GM18519 (cell line): ENCODE measurements around the gene SQOR.
A peak's percentile ranks its signal among the peaks of the same experiment; 100 is the strongest.
"Not testable (repeated sequence)": the region's sequence is repeated elsewhere in the genome, so short reads cannot be mapped to it uniquely, and the experiment has no call there.

Source experiments
- ATAC-seq: cut with Tn5 transposase; IDR thresholded peaks from one replicate; pipeline ENCODE4 v1.9.1; 2021; ENCODE audit warnings: mild to moderate bottlenecking, moderate library complexity; ENCODE audit not compliant: unreplicated experiment, low FRiP score

SQOR gene

DNA sequence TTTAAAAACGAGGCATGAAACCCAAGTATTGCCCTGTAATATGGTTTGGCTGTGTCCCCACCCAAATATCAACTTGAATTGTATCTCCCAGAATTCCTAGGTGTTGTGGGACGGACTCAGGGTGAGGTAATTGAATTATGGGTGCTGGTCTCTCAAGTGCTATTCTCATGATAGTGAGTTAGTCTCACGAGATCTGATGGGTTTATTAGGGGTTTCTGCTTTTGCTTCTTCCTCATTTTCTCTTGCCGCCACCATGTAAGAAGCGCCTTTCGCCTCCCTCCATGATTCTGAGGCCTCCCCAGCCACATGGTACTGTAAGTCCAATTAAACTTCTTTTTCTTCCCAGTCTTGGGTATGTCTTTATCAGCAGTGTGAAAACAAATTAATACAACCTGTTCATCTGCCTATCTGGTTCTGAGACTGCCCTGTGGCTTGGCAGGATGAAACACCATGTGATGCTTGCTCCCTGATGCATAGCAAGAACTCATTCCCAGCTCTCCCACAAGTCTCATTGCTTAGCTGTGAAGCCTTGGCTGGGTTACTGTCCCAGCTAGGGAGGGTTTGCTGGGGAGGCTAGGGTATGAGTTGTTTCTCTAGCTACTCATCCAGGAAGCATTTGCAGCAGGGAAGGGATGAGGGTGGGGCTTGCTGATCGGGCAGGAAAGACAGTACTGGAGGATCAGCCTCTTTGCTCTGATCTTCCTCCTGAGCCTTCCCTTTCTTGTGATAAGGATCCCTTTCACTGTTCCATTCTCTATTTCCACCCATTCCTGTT is 3.7 kb upstream of the SQOR start:
- no peak for ATAC-seq

DNA sequence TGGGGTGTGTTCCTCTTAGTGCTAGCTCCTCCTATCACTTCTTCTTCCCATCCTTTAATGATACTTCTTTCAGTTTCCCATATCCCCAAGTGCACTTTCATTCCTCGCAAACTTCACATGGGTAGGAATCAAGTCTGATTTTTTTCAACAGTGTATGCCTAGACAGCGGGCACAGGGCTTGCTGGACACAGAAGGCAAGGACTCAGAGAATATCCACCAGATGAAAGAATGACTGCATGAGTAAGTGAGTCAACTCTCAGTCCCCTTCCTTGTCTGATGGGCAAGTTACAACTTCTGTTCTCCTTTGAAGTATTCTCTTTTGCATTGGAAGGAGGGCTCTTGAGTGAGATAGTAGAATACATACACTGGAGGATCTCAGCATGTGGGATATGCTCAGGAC is 3.1 kb upstream of the SQOR start:
- no peak for ATAC-seq

DNA sequence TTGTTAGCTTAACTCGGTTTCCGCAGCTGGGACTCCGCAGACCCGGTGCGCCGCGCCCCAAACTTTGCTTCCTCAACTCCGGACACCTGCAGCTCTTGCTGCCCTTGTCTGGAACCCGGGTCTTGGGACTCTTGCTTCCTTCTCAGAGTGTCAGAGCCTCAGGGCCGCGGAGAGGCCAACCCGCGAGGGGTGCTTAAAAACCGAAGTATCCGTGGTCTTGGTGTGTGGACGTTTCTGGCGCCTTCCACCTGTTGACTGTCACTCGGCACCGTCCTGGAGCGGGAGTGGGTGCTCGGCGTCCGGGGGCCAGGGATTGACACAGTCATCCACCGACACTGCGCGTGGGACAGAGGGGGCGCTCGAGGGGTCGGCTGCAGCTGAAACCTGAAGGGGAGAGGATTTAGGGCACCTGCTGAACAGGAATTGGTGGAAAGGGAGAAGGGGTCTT is 386 bp downstream of the SQOR start:
- ATAC-seq = peak; percentile 20

DNA sequence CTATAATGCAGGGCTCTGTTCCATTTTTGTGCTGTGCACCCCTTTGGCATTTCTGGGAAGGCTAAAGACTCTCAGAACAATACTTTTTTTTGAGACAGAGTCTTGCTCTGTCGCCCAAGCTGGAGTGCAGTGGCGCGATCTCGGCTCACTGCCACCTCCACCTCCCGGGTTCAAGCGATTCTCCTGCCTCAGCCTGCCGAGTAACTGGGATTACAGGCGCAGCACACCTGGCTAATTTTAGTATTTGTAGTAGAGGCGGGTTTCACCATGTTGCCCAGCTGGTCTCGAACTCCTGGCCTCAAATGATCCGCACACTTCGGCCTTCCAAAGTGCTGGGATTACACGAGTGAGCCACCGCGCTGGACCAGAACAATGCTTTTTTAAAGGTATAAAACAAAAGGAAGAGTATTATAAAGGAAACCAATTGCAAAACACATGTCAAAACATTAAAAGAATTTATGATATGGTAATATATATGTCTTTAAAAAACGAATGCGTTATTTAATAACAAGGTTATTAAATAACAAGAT is 999 bp downstream of the SQOR start:
- no peak for ATAC-seq

DNA sequence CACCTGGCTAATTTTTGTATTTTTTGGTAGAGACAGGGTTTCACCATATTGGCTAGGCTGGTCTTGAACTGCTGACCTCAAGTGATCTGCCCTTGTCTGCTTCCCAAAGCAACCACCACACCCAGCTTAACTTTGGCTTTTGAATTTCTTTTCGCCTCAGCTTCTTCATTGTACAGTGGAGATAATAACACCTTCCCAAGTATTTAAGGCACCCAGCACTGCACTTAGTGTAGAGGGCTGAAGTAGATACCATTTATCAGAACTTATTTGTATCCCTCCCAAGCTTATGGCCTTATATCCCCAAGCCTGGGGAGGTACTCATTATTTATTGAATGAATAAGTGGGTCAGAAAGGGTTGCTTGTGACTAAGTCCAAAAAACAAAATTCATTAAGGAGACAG is 2.3 kb downstream of the SQOR start:
- no peak for ATAC-seq

DNA sequence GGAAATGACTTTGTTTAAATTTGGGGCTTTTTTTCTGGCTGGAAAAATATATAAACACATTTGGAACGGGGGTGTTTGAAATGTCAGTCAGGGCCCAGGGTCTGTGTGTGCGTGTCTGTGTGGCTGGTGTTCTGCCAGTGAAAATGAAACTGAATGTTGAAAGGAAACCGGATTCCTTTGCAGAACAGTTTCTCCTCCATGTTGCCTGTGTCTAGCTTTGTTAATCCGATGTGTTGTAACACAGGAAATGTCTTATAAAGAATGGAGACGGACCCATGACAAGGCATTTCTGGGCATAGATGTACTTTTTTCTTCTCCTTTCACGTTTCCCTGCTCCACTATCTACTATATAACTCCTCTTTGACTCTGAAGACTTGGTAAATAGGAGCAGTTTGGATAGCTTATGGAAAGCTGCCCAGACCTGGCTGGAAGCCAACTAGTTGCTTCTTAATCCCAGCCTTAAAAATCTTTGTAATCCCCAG is 2.8 kb downstream of the SQOR start:
- peak; percentile 50 for ATAC-seq

DNA sequence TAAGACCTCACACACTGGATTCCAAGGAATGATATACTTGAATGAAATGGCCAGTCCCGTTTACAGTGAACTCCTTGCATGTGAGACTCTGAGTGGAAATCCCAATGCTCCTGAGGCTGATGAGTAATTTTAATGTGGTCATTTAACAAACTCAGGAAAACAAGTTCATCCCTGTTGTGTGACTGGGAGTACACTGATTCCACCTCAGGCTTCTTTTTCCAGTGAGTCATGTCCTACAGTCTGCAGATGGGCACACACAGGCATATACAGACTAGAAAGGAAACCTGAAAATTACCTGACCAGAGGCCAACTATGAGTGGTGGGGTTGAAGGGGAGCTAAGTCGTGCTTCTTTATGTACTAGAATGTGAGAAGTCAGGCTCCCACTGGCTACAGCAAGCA is 5.8 kb downstream of the SQOR start:
- ATAC-seq = no peak

DNA sequence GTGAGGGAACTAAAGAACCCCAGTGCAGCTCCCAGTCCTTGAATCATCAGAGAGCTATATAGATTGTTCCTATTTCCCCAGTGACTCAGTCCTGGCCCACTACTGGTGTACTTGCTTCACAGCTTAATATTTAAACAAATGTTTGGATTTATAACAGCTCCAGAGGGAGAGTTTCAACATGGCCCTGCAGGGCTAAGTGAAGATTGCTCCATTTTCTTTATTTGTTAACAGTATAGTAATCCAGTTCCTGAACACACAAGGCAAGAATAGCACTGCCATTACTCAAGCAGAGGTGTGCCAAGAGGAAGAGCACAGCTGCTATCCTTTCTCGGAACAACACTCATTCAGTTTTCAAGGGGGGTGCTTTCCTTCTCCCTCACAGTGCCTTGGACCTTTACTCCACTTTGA is 6.5 kb downstream of the SQOR start:
- ATAC-seq = no peak

DNA sequence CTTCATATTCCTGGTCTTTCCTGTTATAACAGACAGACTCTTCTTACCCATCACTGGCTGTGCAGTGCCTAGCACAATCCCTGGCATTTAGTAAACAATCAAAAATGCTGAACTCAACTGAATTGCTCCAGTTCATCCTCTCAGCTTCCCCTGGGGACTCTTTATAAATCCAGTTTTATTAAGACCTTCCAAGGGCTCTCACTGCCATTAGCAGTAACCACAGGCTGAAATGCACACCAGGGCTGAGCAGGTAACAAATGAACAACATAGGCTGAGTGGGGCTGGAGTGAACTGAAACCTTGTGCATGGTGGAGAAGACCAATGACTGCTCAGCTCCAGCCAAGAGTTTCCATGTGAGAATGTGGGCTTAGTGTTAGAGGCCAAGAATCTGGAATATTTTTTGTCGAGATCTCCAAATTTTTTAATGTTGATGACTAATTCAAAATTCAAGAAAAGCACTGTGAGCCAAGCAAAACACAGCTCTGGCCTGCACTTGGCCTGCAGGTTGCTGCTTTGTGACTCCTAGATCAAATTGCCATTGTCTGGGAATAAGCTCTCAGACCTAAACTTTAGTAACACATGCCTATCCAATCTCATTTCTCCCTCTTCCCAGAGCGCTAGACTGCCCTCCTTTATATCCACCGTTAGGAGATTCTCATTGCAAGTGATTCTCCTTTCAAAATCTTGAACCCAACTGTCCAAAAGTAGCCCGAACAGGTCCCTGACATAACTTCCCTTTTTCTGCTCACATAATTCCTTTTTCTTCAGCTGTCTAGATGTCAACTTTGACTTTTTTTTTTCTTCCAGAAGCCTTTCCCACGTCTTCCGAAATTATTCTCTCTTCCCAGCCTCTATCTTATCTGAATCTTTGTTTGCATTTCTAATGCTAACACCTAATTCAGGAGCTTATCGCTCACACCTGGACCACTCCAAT is 7.4 kb downstream of the SQOR start:
- ATAC-seq = no peak

DNA sequence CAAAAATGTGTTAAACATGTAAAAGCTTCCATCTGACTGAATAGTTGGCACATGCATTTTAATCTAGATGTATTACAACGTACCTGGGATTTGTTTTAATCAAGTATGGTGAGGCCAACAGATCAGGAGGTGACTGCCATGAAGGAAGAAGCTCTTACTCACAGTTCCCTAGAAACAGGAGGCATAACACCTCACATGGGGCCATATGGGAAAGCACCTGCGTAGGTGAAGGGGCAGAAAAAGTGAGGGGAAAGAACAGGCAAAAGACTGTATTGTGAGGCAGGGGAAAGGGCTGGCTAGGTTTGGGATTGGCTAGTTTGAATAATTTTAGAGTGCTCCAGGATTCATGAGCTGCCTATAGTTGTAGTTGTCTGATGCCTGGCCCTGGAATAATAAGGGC is 9.6 kb downstream of the SQOR start:
- ATAC-seq = no peak

DNA sequence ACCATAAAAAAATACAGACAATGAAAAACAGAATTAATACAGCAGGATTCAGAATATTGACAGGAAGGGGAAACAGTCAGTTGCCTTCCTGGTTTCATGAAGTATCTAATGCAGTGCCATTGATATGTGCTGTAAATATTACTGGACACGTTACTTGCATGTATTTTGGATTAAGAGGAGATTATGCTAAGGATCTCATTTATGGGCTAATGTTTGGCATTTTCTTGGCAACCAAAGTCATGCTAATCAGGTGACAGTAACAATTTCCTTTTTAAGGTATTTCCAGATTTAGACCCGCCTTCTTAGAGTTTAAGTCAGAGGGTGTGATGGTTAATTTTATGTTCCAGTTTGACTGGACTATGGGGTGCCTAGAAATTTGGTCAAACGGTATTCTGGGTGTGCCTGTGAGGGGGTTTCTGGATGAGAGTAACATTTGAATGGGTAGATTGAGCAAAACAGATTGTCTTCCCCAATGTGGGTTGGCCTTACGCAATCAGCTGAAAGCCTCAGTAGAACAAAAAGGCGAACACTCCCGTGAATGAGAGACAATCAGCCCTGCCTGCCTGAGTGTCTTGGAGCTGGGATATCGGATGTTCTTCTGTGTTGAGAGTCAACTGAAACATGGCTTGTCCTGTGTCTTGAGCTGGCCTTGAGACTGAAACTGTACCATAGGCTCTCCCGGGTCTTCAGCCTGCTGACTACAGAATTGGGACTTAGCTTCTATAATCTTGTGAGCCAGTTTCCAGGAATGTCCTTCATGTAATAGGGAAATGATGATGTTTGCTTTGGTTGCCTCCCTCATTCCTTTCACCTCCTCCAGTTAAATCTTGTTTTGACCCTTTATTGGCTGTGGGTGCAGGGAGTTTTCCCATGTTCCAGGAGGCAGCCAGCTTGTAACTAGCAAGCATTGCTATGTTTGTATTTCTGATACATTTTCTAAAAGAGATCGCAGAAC is 10.5 kb downstream of the SQOR start:
- ATAC-seq = no peak

DNA sequence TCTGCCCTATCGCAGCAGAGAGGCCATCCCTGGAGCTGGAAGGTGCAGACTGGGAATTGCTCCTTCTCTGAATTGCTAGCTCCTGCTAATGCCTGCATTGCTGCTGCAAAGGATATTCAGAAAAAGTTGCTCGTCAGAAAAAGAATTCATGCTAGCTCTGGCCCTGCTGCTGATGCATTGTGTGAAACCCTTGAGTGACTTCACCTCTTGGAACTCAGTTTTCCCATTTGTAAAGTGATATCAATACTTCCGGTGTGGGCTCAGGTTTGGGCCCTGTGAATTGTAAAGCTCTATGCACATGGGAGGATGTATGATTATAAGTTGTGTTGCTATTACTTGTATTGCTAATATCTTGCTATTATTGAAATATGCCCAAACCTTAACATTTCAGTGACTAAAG is 11.4 kb downstream of the SQOR start:
- ATAC-seq = no peak

DNA sequence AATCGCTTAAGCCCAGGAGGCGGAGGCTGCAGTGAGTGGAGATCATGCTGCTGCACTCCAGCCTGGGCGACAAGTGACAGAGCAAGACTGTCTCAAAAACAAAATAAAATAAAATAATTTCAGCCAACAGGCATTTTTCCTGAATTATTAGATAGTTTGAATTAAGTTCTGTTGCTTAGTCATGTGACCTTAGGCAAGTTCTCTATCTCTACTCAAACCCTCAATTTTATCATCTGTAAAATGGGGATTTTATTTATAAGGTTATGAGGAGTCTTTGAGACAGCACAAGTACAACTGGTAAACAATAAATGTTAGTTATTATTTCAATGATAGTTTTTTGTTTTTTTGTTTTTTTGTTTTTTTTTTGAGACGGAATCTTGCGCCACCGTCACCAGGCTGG is 13.0 kb downstream of the SQOR start:
- ATAC-seq = no peak

DNA sequence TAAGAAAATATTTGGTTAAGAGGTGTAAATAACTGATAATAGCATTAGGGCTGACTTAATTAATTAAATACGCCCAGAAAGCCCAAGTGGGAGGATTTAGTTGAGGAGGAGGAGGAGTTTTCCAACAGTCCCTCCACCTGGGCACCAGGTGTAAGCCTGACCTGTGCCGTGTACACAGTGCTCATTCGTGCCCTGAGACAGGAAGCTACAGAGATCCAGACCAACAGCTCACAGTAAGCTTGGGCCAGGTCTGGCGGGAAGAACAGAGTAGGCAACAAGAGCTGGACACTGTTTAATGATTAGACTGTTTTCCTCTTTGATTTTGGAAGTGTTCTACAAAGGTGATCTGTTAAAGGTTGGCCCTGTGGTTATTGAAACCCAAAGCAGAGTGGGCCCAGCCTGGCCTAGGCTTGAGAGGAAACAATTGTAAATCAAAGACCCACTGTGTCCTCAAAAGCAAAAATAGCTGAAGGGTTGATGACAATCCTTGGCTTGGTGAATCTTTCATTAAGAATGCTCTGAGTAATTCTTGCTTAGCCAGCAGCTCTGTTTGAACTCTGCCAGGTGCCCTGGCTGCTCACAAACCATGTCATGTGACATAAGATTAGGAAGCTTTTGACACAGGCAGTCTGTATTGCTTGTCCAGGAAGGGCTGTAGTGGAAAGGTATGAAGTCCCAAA is 13.8 kb downstream of the SQOR start:
- ATAC-seq = no peak

DNA sequence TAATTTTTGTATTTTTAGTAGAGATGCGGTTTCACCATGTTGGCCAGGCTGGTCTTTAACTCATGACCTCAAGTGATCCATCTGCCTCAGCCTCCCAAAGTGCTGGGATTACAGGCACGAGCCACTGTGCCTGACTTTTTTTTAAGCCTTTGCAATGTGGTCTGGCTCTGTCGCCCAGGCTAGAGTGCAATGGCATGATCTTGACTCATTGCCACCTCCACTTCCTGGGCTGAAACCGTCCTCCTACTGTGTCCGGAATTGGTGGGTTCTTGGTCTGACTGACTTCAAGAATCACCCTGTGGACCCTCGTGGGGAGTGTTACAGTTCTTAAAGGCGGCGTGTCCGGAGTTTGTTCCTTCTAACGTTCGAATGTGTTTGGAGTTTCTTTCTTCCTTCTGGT is 15.2 kb downstream of the SQOR start:
- ATAC-seq = not testable (repeated sequence)

DNA sequence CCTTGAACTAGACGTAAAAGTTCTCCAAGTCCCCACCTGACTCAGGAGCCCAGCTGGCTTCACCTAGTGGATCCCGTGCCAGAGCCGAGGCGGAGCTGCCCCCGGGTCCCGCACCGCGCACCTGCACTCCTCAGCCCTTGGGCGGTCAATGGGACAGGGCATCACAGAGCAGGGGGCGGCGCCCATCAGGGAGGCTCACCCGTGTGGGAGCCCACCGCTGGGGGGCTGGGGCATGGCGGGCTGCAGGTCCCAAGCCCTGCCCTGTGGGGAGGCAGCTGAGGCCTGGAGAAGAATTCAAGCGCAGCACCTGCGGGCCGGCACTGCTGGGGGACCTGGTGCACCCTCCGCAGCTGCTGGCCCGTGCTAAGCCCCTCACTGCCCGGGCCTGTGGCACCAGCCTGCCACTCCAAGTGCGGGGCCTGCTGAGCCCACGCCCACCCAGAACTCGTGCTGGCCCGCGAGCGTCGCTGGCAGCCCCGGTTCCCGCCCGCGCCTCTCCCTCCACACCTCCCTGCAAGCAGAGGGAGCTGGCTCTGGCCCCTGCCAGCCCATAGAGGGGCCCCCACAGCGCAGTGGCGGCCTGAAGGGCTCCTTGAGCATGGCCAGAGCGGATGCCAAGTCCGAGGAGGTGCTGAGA is 16.2 kb downstream of the SQOR start:
- ATAC-seq = no peak

DNA sequence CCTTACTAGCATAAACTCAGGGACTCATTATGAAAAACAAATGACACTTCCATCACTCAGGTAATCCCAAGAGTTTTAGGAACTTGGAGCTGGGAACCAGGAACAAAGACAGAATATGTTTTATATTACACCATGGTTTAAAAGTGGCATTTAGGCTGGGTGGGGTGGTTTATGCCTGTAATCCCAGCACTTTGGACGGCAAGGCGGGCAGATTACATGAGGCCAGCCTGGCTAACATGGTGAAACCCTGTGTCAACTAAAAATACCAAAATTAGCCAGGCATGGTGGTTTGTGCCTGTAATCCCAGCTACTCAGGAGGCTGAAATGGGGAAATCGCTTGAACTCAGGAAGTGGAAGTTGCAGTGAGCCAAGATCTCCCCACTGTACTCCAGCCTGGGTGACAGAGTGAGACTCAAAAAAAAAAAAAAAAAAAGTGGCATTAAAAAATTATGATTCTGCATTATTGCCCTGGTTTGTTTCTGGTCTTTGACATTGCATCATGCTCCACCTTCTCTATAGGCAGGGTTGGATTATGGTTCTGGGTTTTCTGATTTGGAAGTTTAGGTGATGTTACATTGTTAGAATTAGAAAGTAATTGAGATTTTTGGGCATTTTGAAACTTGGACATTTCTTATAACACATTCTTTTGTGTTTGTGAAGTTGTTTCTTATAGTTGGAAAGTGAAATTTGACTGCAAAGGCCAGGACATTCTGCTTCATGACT is 19.0 kb downstream of the SQOR start:
- no peak for ATAC-seq

DNA sequence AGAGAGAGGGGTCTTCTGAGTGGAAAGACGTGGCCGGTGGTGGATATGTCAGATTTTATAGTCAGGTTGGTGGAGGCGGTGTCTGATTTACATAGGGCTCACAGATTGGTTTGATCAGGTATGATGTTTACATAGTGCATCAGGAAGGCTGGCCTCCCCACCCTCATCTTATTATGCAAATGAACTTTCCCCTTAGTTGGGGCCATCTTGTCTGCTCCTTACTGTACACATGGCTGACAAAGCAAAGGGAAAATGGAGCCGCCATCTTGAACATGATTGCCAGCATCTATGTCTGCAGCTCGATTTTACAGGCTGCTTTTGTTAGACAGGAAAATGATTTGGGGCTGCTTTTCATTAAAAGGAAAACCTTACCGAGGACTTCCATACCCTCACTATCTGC is 19.9 kb downstream of the SQOR start:
- no peak for ATAC-seq

DNA sequence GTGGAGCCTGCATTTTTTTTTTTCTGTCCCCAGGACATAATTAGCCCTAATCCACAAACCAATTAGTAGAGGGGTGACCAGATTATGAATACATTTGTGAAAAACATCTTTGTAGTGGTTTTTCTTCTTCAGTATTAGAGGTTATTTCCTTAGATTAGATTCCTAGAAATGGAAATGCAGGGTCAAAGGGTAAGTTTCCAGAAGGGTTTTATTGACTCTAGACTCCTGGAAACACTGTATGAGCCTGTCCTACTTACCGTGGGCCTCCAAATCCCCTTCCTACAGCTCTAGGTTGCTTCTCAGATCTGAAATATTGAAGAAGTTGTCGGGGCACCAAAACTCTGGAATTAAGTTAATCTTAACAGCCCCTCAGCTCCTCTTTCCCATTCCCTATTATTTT is 22.4 kb downstream of the SQOR start:
- no peak for ATAC-seq
